Right lung (tissue), 5 donors: Measurements from ENCODE around the gene RPS16. TPM values are rescaled to one million over a fixed set of nuclear protein-coding genes. Genes with fewer than 3 reads are reported as not detected.

Source experiments
- DNase-seq, 2 donors: peaks; one replicate each; pipeline ENCODE4 v3.0.0-alpha.2; 2013
- polyA plus RNA-seq, 5 donors: library from polyadenylated mRNA; unstranded; fragments of 120-200 nt; gene quantifications; one replicate each; pipeline versions ENCODE4 v1.2.1 to v1.2.3, GENCODE V29; 2013; ENCODE audit warnings: inconsistent platforms in 1 of 5, low replicate concordance in 1 of 5; ENCODE audit not compliant: insufficient read length in 5 of 5, insufficient read depth in 1 of 5

The RPS16 gene
- polyA plus RNA-seq, 5 donors: 1,340 to 2,075 (median 1,433) TPM

DNA sequence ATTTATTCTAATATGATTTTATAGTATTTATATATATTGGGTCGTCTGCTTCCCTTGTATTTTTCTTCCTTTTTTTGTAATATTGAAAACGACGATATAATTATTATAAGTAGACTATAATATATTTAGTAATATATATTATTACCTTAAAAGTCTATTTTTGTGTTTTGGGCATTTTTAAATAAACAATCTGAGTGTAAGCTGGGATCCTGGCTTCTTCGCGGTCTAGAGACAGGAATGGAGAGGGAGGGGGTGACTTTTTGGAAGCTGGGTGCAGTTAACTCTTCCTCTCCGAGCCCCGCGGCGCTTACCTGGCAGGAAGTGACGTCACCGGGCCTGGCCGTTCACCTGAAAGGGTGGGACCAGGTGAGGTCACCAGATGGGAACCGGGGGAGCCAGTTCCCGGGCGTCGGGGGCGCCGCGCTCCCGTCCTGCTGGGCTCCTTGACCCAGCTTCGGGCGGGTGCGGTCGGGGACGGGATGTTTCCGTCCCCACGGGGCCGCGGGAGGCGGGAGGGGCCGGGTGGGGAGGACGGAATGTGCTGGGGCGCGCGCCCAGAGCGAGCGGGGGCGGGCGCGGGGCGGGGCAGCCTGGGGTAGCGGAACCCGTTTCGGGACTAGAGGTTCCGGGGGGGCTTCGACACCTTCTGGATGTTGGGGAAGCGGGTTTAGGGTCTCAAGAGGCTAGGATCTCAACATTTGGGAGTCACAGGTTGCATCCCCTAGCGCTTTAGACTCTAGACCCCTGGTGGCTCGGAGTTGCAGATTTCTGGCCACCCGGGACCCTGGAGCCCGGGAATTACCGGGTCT lies 26.3 kb downstream of the RPS16 start:
- DNase-seq: peak; percentile 77 to 84

DNA sequence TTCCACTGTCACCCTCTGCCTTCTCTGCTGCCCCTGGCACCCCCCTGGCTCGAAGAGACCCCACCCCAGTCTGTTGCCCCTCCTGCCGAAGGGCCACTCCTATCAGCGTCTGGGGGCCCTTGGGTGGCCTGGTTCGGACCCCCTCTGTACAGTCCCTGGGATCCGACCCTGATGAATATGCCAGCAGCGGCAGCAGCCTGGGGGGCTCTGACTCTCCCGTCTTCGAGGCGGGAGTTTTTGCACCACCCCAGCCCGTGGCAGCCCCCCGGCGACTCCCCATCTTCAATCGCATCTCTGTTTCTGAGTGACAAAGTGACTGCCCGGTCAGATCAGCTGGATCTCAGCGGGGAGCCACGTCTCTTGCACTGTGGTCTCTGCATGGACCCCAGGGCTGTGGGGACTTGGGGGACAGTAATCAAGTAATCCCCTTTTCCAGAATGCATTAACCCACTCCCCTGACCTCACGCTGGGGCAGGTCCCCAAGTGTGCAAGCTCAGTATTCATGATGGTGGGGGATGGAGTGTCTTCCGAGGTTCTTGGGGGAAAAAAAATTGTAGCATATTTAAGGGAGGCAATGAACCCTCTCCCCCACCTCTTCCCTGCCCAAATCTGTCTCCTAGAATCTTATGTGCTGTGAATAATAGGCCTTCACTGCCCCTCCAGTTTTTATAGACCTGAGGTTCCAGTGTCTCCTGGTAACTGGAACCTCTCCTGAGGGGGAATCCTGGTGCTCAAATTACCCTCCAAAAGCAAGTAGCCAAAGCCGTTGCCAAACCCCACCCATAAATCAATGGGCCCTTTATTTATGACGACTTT lies 27.1 kb downstream of the RPS16 start:
- DNase-seq: no peak

- DNase-seq: no peak
Observed at GRCh38 chr19:39407660-39408391, 27.9 kb downstream of the RPS16 start.

- DNase-seq: no peak
Observed at GRCh38 chr19:39407410-39407659, 28.4 kb downstream of the RPS16 start.

GRCh38 chr19:39406656-39407409 lies 28.9 kb downstream of the RPS16 start, which contains the start of gene ZFP36:
ZFP36 (plus strand) TSS chr19:39406847; CDS start chr19:39406905, 58 bp downstream.
- peak; percentile 85 to 88 for DNase-seq

DNA sequence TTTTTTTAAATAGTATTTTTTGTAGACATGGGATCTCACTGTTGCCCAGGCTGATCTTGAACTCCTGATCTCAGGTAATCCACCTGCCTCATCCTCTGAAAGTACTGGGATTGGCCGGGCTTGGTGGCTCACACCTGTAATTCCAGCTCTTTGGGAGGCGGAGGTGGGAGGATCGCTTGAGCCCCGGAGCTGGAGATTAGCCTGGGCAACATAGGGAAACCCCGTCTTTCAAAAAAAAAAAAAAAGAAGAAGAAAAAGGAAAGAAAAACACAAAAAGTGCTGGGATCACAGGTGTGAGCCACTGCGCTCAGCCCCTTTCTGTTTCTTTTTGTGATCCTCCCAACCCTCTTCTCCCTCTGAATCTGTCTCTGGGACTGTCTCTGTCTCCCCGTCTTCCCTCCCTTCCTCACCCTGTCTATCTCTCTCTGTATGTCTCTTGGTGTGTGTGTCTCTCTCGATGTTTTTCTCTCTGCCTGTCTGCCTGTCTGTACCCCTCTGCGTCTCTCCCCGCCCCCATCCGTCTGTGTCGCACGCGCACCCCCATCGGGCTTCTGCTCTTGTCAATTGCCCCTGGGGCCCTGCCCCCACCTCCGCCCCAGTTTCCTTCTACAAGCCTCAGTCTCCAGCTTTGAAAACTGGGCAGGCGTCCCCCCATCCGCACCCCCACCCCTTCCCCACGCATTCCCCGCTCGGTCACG lies 29.6 kb downstream of the RPS16 start:
- DNase-seq: no peak

DNA sequence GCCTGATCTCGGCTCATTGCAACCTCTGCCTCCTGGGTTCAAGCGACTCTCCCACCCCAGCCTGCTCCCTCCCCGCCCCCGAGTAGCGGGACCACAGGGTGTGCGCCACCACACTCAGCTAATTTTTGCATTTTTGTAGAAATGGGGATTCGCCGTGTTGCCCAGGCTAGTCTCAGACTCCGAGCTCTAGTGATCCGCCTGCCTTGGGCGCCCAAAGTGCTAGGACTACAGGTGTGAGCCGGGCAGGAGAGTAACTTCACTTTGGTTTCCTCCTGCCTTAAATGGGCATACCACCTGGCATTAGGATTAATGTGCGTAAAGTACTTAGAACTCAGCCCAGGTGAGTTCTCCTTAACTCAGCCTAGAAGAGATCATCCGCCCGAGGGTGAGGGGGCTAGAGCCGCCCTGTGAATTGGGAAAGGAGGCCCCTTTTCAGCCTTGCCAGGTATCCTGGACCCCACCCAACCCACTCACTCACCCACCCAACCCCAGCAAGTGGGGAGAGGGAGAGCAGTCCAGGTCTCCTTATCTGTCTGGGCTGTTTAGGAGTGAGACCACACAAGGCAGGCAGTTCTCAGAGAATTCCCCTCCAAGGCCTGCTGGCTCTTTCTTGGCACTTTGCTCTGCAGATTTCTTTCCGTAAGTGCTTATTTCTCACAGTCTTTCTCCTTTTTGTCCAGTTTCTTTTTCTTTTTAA lies 30.3 kb downstream of the RPS16 start:
- no peak for DNase-seq

- DNase-seq: peak; percentile 93 to 96
Observed at GRCh38 chr19:39403331-39404312, 32.1 kb downstream of the RPS16 start.

DNA sequence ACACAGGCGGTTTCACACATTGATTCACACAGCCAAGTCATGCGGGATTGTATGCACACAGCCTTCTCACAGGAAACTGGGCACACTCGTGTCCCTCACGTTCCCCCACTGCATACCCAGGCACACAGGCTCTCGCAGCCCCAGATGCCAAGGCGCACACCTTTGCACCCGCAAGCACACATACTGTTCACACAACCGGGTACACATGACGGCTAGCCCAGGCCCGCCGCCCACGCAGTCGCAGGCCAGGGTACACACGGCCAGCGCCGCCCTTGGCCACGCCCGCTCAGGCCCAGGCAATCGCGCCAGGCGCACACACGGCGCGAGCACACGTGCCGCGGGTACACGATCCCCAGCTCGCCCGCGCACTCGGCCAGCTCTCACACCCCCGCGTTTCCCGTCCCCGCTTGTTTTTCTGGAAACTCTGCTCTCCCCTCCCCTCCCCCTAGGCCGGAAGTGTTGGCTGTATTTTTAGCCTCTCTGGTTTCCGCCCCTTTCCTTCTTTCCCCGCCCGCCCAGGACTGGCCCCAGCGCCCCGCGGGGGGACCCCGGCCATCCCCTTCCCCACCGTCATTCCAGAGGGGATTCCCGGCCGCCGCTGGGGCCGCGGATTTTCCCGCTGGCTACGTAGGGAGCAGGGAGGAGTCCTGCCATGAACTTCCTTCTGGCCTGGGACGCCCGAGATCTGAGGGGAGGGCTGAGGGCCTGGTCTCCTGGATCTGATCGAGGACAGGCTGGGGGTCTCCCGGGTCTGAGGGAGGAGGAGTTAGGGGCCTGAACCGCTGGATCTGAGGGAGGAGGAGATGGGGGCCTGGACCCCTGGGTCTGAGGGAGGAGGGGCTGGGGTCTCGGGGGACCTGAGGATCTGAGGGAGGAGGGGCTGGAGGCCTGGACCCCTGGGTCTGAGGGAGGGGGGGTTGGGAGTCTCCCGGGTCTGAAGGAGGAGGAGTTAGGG lies 33.1 kb downstream of the RPS16 start:
- peak; percentile 90 to 93 for DNase-seq

DNA sequence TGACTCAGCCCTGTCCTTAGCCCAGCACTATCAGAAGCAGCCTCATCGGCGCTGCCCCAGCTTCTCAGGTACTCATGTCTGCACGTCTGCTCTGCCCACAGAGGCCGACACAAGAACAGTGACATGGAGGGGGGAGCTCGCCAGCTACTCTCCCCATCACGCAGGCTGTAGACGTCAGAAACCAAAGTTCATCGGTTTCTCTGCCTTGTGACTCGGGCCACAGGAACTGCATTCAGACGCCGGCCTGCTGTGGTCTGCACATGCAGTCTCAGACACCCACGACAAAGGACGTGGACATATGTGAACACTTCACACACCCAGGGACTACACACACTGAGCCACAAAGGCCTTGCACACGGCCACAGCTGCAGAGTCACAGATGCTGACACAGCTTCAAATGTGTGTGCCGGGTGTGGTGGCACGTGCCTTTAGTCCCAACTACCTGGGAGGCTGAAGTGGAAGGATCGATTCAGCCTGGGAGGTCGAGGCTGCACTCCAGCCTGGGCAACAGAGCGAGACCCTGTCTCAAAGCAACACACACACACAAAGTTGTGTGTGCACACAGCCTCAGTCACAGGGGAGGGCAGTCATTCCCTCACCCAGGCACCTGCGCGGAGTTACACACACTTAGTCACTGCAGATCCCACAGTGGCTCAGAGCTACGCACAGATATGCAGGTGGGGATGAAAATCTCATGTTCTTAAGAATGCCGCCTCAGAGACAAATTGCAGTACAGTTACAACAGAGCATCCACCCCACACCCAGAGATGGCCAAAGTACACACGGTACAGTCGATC lies 34.0 kb downstream of the RPS16 start:
- no peak for DNase-seq

DNA sequence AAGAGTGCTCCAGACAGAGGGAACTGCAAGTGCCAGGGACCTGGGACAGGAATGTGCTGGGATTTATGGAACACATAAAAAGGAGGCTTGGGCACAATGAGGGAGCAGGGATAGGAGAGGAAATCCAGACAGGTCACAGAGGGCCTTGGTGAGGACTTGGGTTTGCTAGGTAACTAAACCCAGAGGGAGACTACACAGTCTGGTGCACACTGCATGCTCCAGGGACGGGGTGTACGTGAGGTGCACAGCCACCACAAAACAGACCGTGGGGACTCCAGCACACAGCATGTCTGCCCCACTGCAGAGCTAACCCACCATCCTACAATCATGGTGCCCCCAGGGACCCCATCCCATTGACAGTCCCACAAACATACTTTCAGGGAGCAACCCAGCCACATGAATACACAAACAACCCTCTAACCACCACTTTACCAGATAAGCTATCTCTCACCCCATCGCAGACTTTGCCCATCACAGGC lies 34.6 kb downstream of the RPS16 start:
- no peak for DNase-seq

- no peak for DNase-seq
Observed at GRCh38 chr19:39400061-39400460, 35.7 kb downstream of the RPS16 start.

DNA sequence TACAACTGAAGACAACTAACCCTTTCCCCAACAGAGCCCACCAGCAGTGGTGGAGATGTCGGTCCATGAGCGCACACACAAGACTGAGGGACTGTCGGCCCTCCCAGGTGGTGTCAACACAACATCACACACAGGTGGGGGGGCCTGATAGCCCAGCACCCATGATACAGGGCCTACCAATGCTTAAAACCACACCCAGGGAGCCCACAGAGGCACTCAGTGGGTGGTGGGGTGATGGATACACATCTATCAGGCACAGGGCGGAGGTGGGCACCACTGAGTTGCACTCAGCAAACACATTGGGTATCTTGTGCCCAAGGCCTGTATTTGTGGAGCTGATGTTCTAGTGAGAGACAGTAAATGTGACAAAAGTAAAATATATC lies 36.1 kb downstream of the RPS16 start:
- DNase-seq: no peak

- DNase-seq: no peak
Observed at GRCh38 chr19:39398297-39398864, 37.4 kb downstream of the RPS16 start.

GRCh38 chr19:39397360-39398296 lies 38.1 kb downstream of the RPS16 start:
- DNase-seq: peak; percentile 76 to 80
